ENCODE measurements around the gene PPP2R2C.

PPP2R2C gene

DNA sequence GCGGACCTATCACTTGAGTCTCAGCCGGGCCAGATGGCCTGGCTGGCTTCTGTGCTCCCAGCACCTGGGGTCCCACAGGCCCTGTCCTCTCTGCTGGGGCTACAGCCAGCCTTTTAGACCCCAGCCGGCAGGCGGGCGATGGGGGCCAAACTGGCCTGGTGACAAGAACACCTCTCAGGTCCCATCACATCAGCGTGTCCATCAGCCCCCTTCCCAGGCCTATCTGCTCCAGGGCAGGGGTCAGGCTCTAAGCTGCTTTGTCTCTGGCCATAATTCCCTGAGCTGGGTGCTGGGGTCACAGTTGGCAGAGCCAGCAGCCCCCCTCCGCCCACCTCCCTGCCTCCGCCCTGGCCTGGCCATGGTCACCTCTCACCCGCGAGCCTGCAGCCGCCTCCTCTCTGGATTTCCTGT lies 77.7 kb downstream of the PPP2R2C start:
- no peak for DNase-seq

GRCh38 chr4:6393544-6394475 lies 78.6 kb downstream of the PPP2R2C start:
- DNase-seq = no peak

- no peak for DNase-seq
Observed at GRCh38 chr4:6393066-6393465, 79.3 kb downstream of the PPP2R2C start.

DNA sequence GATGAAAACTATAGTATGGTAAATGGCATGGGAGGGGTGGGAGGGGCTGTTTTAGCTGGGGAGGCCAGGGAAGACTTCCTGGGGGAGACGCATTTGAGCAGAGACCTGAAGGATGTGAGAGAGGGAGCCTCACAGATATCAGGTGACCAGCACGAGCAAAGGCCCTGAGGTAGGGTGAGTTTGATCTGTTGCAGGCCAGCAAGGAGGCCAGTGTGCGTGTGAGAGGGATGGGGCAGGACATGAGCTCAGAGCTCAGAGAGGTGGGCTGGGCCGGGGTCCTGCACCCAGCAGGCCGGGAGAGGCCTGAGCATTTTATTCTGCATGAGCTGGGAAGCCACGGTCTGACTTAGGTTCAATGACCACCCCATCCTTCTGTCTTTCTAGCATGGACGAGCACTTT lies 80.0 kb downstream of the PPP2R2C start:
- no peak for DNase-seq

DNA sequence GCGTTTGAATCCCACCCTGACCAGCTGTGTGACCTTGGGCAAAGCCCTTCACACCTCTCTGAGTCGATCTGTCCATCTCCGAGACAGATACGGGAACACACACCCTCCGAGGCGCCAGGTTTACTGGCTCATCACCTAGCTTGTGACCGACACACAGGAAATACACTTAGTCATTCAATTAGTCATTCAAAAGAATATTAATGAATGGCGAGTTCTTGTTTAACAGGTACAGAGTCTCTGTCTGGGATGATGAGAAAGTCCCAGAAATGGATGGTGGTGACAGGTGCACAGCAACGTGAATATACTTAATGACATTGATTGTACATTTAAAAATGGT lies 80.6 kb downstream of the PPP2R2C start:
- DNase-seq = no peak

DNA sequence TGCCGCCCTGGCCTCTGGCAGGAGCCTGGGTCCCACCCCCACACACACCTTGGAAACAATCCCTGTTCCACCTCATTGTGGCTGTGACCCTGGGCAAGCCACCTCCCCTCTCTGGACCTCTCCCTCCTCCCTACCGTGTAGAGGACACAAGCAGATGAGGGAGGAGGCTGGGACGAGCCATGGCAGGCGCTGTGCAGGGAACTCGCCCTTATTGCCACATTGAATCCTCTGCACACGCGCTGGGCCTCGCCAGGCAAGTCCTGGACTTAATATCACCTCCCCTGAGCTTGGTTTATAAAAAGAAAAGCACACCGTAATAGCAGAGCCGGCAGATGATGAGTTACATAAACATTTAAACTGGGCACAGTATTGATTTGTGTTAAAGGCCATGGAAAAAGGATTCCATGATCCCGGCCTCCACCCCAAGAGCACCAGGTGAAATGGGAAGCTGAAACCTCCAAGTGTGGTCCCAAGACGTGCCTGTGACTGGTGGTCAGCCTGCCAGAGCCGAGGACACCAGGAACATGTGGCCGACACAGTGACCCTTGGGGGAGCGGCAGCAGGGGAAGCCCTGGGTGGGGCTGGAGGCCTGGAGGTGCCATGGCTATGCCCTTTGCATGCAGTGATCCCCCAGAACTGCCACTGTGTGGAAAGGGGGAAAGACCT lies 81.1 kb downstream of the PPP2R2C start:
- DNase-seq = no peak

- DNase-seq = no peak
Observed at GRCh38 chr4:6390356-6390755, 82.1 kb downstream of the PPP2R2C start.

DNA sequence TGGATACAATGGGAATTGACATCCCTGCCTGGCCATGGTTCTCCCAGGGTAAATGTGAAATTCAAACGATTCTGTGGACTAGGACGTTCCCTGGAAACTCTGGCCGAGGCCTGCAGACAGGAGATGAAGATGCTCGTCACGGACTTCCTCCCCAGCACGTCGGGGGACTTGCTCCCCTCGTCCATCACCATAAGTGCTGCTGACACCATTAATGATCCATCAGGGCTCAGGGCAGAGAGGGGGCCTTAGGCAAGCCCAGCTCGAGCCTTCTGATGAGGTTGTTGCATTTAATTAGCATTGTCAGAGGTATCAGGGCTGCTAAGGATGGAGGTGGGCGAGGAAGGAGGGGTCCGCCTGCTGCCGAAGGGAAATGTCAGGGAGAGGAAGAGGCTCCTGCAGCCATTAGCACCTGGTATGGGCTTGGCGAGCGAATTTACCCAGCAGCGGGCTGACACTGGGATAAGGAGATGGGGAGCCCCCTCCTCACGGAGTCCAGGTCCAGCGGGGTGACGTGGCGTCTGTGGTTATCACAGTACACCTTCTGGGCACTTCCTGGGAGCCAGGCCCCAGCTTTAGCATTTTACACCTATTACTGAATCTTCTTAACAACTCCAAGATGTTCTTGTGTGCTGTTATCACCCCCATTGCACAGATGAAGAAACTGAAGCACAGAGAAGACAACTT lies 83.1 kb downstream of the PPP2R2C start:
- no peak for DNase-seq

DNA sequence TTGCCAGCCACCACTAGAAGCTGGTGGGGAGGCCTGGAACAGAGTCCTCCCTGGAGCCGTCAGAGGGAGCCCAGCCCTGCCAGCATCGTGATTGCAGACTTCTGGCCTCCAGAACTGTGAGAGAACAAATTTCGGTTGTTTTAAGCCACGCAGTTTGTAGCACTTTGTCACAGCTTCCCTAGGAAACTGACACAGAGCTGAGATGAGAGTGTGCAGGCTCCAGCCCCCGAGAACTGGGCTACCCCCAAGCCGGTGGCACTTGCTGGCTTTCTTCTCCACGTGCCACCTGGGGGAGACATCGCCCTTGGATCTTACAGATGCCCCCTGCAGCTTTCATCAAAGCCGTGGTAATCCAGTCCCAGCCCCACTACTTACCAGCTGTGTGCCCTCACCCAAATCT lies 83.7 kb downstream of the PPP2R2C start:
- no peak for DNase-seq

DNA sequence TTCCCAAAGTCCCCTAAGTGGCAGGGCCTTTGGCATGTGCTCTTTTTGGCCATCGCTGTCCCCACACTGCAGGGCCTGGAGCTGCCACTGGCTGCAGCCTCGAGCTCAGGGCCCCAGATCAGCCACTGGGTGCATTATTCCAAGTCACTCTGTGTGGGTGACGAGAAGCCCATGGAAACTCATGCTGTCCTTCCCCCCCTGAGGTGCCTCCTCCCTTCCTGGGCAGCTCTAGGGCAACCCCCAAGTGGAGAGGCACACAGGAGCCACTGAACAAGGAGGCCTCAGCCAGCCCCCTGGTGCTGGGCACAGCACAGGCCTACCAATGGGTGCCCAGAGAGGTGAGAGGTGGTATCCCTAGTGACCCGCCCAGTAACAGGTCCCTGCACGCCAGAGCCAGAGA lies 84.5 kb downstream of the PPP2R2C start:
- DNase-seq = no peak

- DNase-seq = no peak
Observed at GRCh38 chr4:6386091-6386490, 86.3 kb downstream of the PPP2R2C start.

- DNase-seq = no peak
Observed at GRCh38 chr4:6385288-6385687, 87.1 kb downstream of the PPP2R2C start.

DNA sequence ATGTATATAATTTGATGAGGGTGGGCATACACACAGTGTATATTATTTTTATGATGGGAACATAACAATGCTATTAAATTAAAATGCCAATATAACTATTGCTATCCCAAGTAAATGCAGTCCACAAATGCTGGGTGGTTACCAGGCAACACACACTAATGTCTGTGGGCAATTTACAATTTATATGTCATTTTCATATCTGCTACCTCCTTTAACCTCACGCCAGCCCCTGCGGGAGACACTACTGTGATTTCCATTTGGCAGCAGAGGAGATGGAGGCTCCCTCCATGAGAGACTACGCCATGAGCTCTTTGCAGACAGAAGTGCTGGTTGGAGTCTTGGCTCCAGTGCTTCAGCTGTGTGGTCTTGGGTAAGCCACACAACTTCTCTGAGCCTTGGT lies 87.9 kb downstream of the PPP2R2C start:
- DNase-seq = no peak

DNA sequence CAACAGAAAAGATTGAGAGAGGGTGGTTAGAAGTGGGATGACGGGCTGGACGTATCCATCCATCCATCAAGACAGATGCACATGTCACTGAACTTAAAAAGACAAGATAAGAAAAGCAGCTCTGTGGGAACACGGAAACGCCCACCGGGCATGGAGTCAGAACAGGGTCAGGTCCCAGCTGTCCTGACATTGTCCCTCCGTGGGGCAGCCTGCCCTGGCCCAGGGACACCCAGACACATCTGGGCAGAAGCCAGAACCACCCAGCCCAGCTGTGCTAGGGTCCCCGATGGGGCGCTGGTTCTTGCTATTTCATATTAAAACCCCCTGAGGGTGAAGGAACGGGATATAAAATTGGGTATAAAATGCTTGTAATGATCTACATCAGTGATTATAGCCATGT lies 88.5 kb downstream of the PPP2R2C start:
- DNase-seq = no peak

DNA sequence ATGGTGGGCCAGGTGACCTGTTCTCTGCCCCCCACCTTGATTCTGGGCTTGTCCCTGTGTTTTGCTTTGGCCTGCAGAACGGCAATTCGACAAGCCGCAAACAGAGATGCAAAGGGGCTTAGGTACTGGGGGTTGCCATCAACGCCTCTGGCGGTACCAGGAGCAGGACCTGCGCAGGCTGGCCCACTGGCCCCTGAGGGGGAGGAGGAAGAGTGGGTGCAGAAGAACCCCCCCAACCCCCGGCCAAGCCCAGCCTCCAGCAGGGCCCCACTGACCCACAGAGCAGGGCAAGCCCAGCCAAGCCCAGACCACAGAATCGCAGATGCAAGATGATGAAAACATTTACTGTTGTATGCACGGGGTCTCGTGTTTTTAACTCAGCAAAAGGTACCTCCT lies 89.4 kb downstream of the PPP2R2C start:
- DNase-seq = no peak

- no peak for DNase-seq
Observed at GRCh38 chr4:6381571-6382123, 90.8 kb downstream of the PPP2R2C start.

DNA sequence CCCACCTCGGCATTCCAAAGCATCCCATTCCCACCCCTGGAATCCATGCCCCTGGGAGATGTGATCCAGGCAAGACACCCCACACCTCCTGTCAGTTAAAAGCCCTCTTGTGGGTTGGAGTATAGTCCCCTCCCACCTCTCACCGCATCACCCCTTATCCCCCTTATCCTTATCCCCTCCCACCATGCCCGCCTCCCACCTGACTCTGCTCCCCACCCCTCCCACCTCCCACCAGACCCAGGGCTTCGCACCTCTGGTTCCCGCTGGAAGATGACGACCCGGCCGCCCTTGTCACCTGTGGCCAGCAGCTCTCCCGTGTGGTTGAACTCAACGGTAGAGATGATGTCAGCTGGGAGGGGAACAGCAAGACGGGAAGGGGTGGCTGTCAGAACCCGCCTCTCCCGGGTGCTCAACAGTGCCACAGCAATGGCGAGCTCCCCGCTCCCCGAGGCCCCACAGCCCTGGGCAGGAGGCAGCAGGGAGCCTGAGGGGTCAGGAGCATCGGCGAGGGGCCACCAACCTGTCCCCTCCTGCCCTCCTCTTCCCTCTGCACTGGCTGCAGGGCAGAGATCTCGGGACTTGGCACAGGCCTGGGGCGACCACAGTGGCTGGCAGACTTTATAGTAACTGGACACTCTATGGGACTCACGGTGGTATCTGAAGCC lies 91.5 kb downstream of the PPP2R2C start:
- DNase-seq = no peak

GRCh38 chr4:6379767-6380745 lies 92.4 kb downstream of the PPP2R2C start:
- no peak for DNase-seq

DNA sequence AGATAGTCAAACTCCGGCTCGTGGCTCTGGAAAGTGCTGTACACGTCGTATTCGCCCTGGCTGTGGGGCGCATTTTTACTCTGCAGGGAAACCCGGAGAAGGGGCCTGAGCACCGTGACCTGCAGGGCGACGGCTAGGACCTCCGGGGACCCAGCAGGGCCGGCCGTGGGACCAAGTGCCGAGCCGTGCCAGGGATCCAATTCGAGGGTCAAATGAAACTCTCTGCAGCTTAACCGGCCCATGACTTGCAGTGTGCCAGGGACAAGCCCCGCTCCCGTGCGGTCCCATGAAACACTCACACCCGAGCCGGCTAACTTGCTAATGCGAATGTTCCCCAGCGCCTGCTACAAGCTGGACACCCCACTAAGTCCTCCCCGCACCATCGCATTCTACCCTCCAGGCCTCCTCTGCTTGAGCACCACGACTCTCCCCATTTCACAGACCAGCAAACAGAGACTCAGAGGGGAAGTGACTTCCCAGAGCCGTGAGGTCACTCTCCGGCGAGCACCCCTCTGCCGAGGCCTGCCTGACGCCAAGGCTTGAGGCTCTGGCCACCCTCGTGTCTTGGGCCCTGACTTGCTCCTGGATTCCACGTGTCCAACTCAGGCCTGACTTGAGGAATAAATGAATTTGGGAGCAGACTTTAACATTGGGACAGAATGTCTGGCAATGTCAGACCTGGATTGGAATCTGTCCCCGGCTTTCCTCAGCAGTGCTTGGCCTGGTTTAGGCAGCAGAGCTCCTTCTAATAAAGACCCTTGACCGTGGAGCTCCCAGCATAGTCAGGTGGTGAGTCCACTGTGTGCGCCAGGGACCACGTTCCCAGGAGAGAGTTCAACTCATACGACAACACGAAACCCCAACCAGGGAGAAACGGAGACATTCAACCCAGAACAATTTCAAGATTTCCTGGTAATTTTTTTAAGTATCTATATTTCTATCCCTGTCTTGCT lies 93.6 kb downstream of the PPP2R2C start:
- DNase-seq = no peak

Data from fibroblast of skin of back (primary cell).